GM04503 (cell line): ENCODE measurements around the gene GSDME.
"Not testable (repeated sequence)": the region's sequence is repeated elsewhere in the genome, so short reads cannot be mapped to it uniquely, and the experiment has no call there.

ENCODE experiments used
- DNase-seq: peaks from one replicate; pipeline ENCODE4 v3.0.0-alpha.2; 2012; ENCODE audit warnings: low read depth

Gene GSDME

GRCh38 chr7:24741679-24742505, 15.4 kb downstream of the GSDME start:
- DNase-seq, result peak; percentile 98

GRCh38 chr7:24740871-24741270, 16.4 kb downstream of the GSDME start:
- DNase-seq, result no peak

- DNase-seq, result no peak
Observed at GRCh38 chr7:24739306-24739705, 18.0 kb downstream of the GSDME start.

- DNase-seq, result no peak
Observed at GRCh38 chr7:24738577-24738976, 18.7 kb downstream of the GSDME start.

- no peak for DNase-seq
Observed at GRCh38 chr7:24737281-24737680, 20.0 kb downstream of the GSDME start.

GRCh38 chr7:24735594-24735993, 21.7 kb downstream of the GSDME start:
- not testable (repeated sequence) for DNase-seq

- no peak for DNase-seq
Observed at GRCh38 chr7:24734306-24734705, 23.0 kb downstream of the GSDME start.

- DNase-seq, result no peak
Observed at GRCh38 chr7:24733414-24734060, 23.7 kb downstream of the GSDME start.

- no peak for DNase-seq
Observed at GRCh38 chr7:24732646-24733413, 24.4 kb downstream of the GSDME start.

- no peak for DNase-seq
Observed at GRCh38 chr7:24731313-24731712, 26.0 kb downstream of the GSDME start.

GRCh38 chr7:24730018-24730369, 27.3 kb downstream of the GSDME start:
- no peak for DNase-seq

- DNase-seq, result no peak
Observed at GRCh38 chr7:24729365-24730017, 27.8 kb downstream of the GSDME start.

GRCh38 chr7:24728503-24729364, 28.5 kb downstream of the GSDME start:
- DNase-seq, result no peak

GRCh38 chr7:24728121-24728500, 29.2 kb downstream of the GSDME start:
- no peak for DNase-seq

- DNase-seq, result no peak
Observed at GRCh38 chr7:24727154-24728120, 29.8 kb downstream of the GSDME start.

GRCh38 chr7:24725554-24726241, 31.6 kb downstream of the GSDME start:
- no peak for DNase-seq

- DNase-seq, result no peak
Observed at GRCh38 chr7:24724451-24725190, 32.6 kb downstream of the GSDME start.

- no peak for DNase-seq
Observed at GRCh38 chr7:24723178-24723530, 34.1 kb downstream of the GSDME start.
